ENCODE data around the gene CLDND1.

- TF ChIP-seq POLR2AphosphoS5 (IDR thresholded peaks at IDR 0.05) (no peak), CTCF (IDR thresholded peaks at IDR 0.05) (no peak), POLR2A (IDR thresholded peaks at IDR 0.05) (no peak)
These were observed 41.1 kb upstream of the CLDND1 start for GRCh38 chr3:98563661-98564281.

All from upper lobe of left lung (tissue), 4 donors.